MM.1S (cell line): Measurements from ENCODE around the gene RAB3A.

ENCODE experiments used
- DNase-seq: peaks from one replicate; pipeline ENCODE4 v3.0.0-alpha.2; 2015
- H2AFZ ChIP-seq: fragments of 300-600 bp; sonication (generic); 2 replicates; pipeline ENCODE4 v1.6.0; 2016; ENCODE audit warnings: antibody characterized with exemption, low read length
- H3F3A ChIP-seq: fragments of 300-600 bp; sonication (generic); 2 replicates; pipeline ENCODE4 v1.6.1; 2016; ENCODE audit warnings: mild to moderate bottlenecking, antibody characterized with exemption, low read length, moderate library complexity, mixed read lengths; ENCODE audit not compliant: insufficient read depth
- H3K27ac ChIP-seq: fragments of 300-600 bp; sonication (generic); 2 replicates; pipeline ENCODE4 v1.5.1; 2016; ENCODE audit warnings: mild to moderate bottlenecking, low read length
- H3K27me3 ChIP-seq: fragments of 300-600 bp; sonication (generic); replicated peaks from 2 replicates; pipeline ENCODE4 v1.6.0; 2016; ENCODE audit warnings: low read length; ENCODE audit not compliant: insufficient read depth
- H3K36me3 ChIP-seq: fragments of 300-600 bp; sonication (generic); replicated peaks from 2 replicates; pipeline ENCODE4 v1.6.1; 2016; ENCODE audit warnings: mild to moderate bottlenecking, low read length, mixed read lengths; ENCODE audit not compliant: insufficient read depth
- H3K4me1 ChIP-seq: fragments of 300-600 bp; sonication (generic); 2 replicates; pipeline ENCODE4 v1.6.1; 2016; ENCODE audit warnings: low read length, mixed read lengths
- H3K4me2 ChIP-seq: fragments of 300-600 bp; sonication (generic); 2 replicates; pipeline ENCODE4 v1.6.0; 2016; ENCODE audit warnings: low read depth, low read length
- H3K4me3 ChIP-seq: fragments of 300-600 bp; sonication (generic); 2 replicates; pipeline ENCODE4 v1.5.1; 2016; ENCODE audit warnings: low read length, mixed read lengths
- H3K79me2 ChIP-seq: fragments of 300-600 bp; sonication (generic); 2 replicates; pipeline ENCODE4 v1.6.1; 2016; ENCODE audit warnings: mixed run types, low read length, mixed read lengths
- H3K9ac ChIP-seq: fragments of 300-600 bp; sonication (generic); 2 replicates; pipeline ENCODE4 v1.6.1; 2016; ENCODE audit warnings: low read length, mixed read lengths
- H3K9me2 ChIP-seq: fragments of 300-600 bp; sonication (generic); replicated peaks from 2 replicates; pipeline ENCODE4 v1.6.1; 2016; ENCODE audit warnings: mild to moderate bottlenecking, low read length, mixed read lengths; ENCODE audit not compliant: insufficient read depth
- H3K9me3 ChIP-seq: fragments of 300-600 bp; sonication (generic); replicated peaks from 2 replicates; pipeline ENCODE4 v1.6.1; 2016; ENCODE audit warnings: mild to moderate bottlenecking, low read length, mixed read lengths; ENCODE audit not compliant: insufficient read depth
- H4K20me1 ChIP-seq: fragments of 300-600 bp; sonication (generic); 2 replicates; pipeline ENCODE4 v1.6.1; 2016; ENCODE audit warnings: mild to moderate bottlenecking, low read length, moderate library complexity, mixed read lengths; ENCODE audit not compliant: insufficient read depth
- EZH2 ChIP-seq: fragments of 300-600 bp; sonication (generic); optimal IDR thresholded peaks from 2 replicates; pipeline ENCODE3; 2017; ENCODE audit warnings: low read depth, mild to moderate bottlenecking, antibody characterized with exemption, low read length, mixed read lengths
- EZH2phosphoT487 ChIP-seq: fragments of 300-600 bp; sonication (generic); IDR thresholded peaks from 2 replicates; pipeline ENCODE4 v1.6.1; 2018; ENCODE audit warnings: antibody characterized with exemption, low read length
- TF ChIP-seq, protein P1 (sequence below): fragments of 300-600 bp; sonication (generic); IDR thresholded peaks from 2 replicates; pipeline ENCODE4 v1.5.1; 2016; ENCODE audit warnings: antibody characterized with exemption, low read length, mixed read lengths

The RAB3A gene

DNA sequence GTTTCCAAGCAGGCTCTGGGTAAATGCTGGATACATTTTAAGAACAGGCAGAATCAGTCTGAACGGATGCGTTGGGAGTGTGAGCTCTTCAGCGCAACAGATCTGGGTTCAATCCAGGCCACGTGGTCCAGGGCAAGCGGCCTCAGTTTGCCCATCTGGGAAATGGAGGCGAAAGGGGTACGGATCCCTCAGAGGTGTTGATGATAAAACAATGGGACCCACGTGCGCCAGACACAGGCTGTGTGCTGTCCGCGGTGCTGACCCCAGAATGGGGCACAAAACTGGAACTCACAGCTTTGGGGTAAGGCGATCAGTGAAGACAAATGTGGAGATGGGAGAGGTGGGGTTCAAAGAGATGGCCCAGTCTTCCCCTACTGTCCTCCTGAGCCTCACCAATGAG lies 35.5 kb upstream of the RAB3A start:
- no peak overlapping the region for H3K9ac ChIP-seq
- H3F3A ChIP-seq: no peaks in the 10 kb centered on the region
- no peaks in the 10 kb centered on the region for H3K4me1 ChIP-seq
- no peak overlapping the region for H3K4me3 ChIP-seq
- H3K9me3 ChIP-seq: no peaks in the 10 kb centered on the region
- H3K4me2 ChIP-seq: no peak overlapping the region
- TF ChIP-seq, protein P1, sequence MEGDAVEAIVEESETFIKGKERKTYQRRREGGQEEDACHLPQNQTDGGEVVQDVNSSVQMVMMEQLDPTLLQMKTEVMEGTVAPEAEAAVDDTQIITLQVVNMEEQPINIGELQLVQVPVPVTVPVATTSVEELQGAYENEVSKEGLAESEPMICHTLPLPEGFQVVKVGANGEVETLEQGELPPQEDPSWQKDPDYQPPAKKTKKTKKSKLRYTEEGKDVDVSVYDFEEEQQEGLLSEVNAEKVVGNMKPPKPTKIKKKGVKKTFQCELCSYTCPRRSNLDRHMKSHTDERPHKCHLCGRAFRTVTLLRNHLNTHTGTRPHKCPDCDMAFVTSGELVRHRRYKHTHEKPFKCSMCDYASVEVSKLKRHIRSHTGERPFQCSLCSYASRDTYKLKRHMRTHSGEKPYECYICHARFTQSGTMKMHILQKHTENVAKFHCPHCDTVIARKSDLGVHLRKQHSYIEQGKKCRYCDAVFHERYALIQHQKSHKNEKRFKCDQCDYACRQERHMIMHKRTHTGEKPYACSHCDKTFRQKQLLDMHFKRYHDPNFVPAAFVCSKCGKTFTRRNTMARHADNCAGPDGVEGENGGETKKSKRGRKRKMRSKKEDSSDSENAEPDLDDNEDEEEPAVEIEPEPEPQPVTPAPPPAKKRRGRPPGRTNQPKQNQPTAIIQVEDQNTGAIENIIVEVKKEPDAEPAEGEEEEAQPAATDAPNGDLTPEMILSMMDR: no peak
- TF ChIP-seq EZH2phosphoT487 (no peak), EZH2 (no peak)
- no peak for DNase-seq
- H3K27me3 ChIP-seq: peaks cover 73% of the 10 kb centered on the region
- no peaks in the 10 kb centered on the region for H3K9me2 ChIP-seq
- no peaks in the 10 kb centered on the region for H4K20me1 ChIP-seq
- H3K79me2 ChIP-seq: no peaks in the 10 kb centered on the region
- H2AFZ ChIP-seq: no peak overlapping the region
- no peak overlapping the region for H3K27ac ChIP-seq
- no peaks in the 10 kb centered on the region for H3K36me3 ChIP-seq

DNA sequence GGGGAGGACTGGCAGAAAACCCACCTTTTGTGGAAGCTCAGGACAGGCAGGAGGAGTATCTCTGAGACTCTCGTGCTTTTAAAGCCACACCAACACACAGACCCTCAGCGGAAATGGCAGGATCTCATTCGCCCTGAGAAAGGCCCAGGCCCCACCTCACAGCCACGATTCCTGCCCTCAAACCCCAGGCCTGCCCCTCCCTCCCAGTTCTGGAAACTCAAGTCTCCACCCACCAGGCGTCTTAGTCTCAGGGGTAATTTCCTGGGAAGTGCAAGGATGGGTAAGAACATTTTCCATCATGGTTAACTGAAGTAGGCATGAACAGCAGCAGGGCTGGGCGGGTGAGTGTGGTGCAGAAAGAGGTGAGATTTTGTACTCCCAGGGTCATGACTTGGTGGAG lies 30.4 kb upstream of the RAB3A start:
- Histone ChIP-seq H3K9me3 (no peaks in the 10 kb centered on the region), H3F3A (no peaks in the 10 kb centered on the region), H3K9ac (no peak overlapping the region), H3K27ac (no peak overlapping the region), H3K4me2 (no peak overlapping the region), H3K79me2 (no peaks in the 10 kb centered on the region), H2AFZ (no peak overlapping the region), H3K36me3 (no peaks in the 10 kb centered on the region), H3K4me1 (no peaks in the 10 kb centered on the region), H4K20me1 (no peaks in the 10 kb centered on the region), H3K9me2 (no peaks in the 10 kb centered on the region), H3K27me3 (peaks cover 50% of the 10 kb centered on the region), H3K4me3 (no peak overlapping the region)
- TF ChIP-seq, protein P1: no peak
- TF ChIP-seq EZH2phosphoT487 (no peak), EZH2 (no peak)
- no peak for DNase-seq

DNA sequence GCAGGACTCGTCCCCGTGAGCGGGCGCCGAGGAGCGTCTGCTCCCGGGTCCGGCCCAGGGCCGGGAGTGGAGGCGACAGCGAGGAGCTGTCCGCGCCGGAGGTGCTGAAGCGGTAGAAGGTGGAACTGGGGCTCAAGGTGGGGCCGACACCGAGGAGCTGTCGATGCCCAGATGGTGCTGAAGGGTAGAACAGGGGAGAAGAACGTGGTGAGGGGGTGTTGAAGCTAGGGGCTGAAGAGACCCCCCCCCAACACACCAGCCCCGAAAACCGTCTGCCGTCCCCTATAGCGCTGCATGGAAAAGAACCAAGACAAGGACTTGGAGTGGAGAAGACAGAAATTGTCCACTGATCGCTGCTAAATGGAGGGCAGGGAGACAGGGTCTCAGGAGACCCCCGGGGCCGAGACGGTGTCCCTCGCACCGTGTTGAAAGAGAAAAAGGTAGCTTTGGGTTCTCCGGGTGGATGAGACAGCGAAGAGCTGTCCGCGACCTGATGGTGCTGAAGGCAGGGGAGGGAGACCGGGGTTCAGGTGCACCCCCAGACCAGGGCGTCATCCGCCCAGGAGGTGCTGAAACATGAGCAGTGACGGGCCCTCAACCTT lies 29.5 kb upstream of the RAB3A start:
- peaks cover 44% of the 10 kb centered on the region for H3K27me3 ChIP-seq
- H3F3A ChIP-seq: no peaks in the 10 kb centered on the region
- H3K36me3 ChIP-seq: no peaks in the 10 kb centered on the region
- no peaks in the 10 kb centered on the region for H3K9me2 ChIP-seq
- H3K9ac ChIP-seq: no peak overlapping the region
- H2AFZ ChIP-seq: no peak overlapping the region
- no peak overlapping the region for H3K4me3 ChIP-seq
- TF ChIP-seq EZH2phosphoT487: no peak
- TF ChIP-seq, protein P1: no peak
- TF ChIP-seq EZH2: no peak
- H3K4me2 ChIP-seq: no peak overlapping the region
- no peaks in the 10 kb centered on the region for H3K4me1 ChIP-seq
- peak; percentile 48 for DNase-seq
- H3K79me2 ChIP-seq: no peaks in the 10 kb centered on the region
- no peaks in the 10 kb centered on the region for H4K20me1 ChIP-seq
- no peak overlapping the region for H3K27ac ChIP-seq
- no peaks in the 10 kb centered on the region for H3K9me3 ChIP-seq
